BJ (cell line): ENCODE measurements around the gene EPB41L4B. TPM values are rescaled to one million over a fixed set of nuclear protein-coding genes. Genes with fewer than 3 reads are reported as not detected.

ENCODE experiments used
- CTCF ChIA-PET: fragments of 350-600 bp; formaldehyde crosslinking; extraction: SDS; loops from one replicate; lab custom pipeline; 2021; ENCODE audit warnings: antibody characterized with exemption, inconsistent platforms; lab: Yijun Ruan, JAX
- POLR2A ChIA-PET: fragments of 300-600 bp; sonication (Branson Sonifier 250); formaldehyde crosslinking; extraction: SDS; loops from one replicate; lab custom pipeline; 2021; ENCODE audit warnings: antibody characterized with exemption; lab: Charles Lee
- DNase-seq: peaks from one replicate; pipeline ENCODE4 v3.0.0-alpha.2; 2011; ENCODE audit warnings: low read depth
- H3K27me3 ChIP-seq: 2 replicates; pipeline ENCODE4 v1.6.0; 2011; ENCODE audit warnings: low read length; ENCODE audit not compliant: control insufficient read depth, insufficient read depth
- H3K36me3 ChIP-seq: 2 replicates; pipeline ENCODE4 v1.5.1; 2011; ENCODE audit warnings: low read length; ENCODE audit not compliant: control insufficient read depth, insufficient read depth
- H3K4me3 ChIP-seq: 2 replicates; pipeline ENCODE4 v1.5.1; 2011; ENCODE audit warnings: low read depth, mild to moderate bottlenecking, control low read depth, low read length
- CTCF ChIP-seq: IDR thresholded peaks from 2 replicates; pipeline ENCODE4 v1.5.1; 2011; ENCODE audit warnings: low read depth, mild to moderate bottlenecking, control low read depth, inconsistent platforms, low read length, moderate library complexity; ENCODE audit not compliant: insufficient read depth
- polyA plus RNA-seq: library from polyadenylated mRNA; depleted of rRNA; stranded (reverse); fragments of >200 nt; gene quantifications from 2 replicates; pipeline ENCODE4 v1.2.3, GENCODE V29; 2011

The EPB41L4B gene
- polyA plus RNA-seq, 1 experiment: 0.21 TPM

- TF ChIP-seq CTCF: no peak
- H3K27me3 ChIP-seq: no peaks in the 10 kb centered on the region
- CTCF ChIA-PET: interaction anchor here (1.2 kb wide), 1 partner anchor 78 kb away, joined by 3 read pairs; no protein-coding TSS in a partner anchor
- no peak for DNase-seq
- H3K4me3 ChIP-seq: no peak overlapping the region
- no peaks in the 10 kb centered on the region for H3K36me3 ChIP-seq
- POLR2A ChIA-PET: no interaction called here
Observed at GRCh38 chr9:109242014-109242413, 78.8 kb downstream of the EPB41L4B start.

- no peak for DNase-seq
- TF ChIP-seq CTCF: no peak
- Histone ChIP-seq H3K4me3 (no peak overlapping the region), H3K27me3 (no peaks in the 10 kb centered on the region), H3K36me3 (no peaks in the 10 kb centered on the region)
- CTCF ChIA-PET: interaction anchor here (0.7 kb wide), 1 partner anchor 9 kb away, joined by 3 read pairs; no protein-coding TSS in a partner anchor
- POLR2A ChIA-PET: no interaction called here
Observed at GRCh38 chr9:109241207-109241606, 79.7 kb downstream of the EPB41L4B start.

- TF ChIP-seq CTCF: no peak
- no peak for DNase-seq
- Histone ChIP-seq H3K36me3 (no peaks in the 10 kb centered on the region), H3K27me3 (no peaks in the 10 kb centered on the region), H3K4me3 (no peak overlapping the region)
- POLR2A ChIA-PET: no interaction called here
- CTCF ChIA-PET: no interaction called here
Observed at GRCh38 chr9:109239240-109239639, 81.6 kb downstream of the EPB41L4B start.

- CTCF ChIA-PET: no interaction called here
- no peaks in the 10 kb centered on the region for H3K36me3 ChIP-seq
- H3K4me3 ChIP-seq: no peak overlapping the region
- no peak for TF ChIP-seq CTCF
- no peak for DNase-seq
- POLR2A ChIA-PET: no interaction called here
- no peaks in the 10 kb centered on the region for H3K27me3 ChIP-seq
Observed at GRCh38 chr9:109238655-109239054, 82.2 kb downstream of the EPB41L4B start.

- no peak for TF ChIP-seq CTCF
- H3K36me3 ChIP-seq: no peaks in the 10 kb centered on the region
- ChIA-PET POLR2A (no interaction called here), CTCF (no interaction called here)
- no peak for DNase-seq
- H3K4me3 ChIP-seq: no peak overlapping the region
- H3K27me3 ChIP-seq: no peaks in the 10 kb centered on the region
Observed at GRCh38 chr9:109238125-109238524, 82.7 kb downstream of the EPB41L4B start.
